GM12892 (cell line): ENCODE data around the gene DISP3.

Experiments
- POLR2A ChIP-seq: IDR thresholded peaks from 2 replicates; pipeline ENCODE4 v1.6.1; 2011; ENCODE audit warnings: low read depth, low read length, control low read depth
- POLR2AphosphoS5 ChIP-seq: IDR thresholded peaks from 2 replicates; pipeline ENCODE4 v1.6.1; 2011; ENCODE audit warnings: low read depth, low read length, control low read depth
- TAF1 ChIP-seq: IDR thresholded peaks from 2 replicates; pipeline ENCODE4 v1.6.1; 2011; ENCODE audit warnings: low read depth, mild to moderate bottlenecking, control low read depth, low read length, borderline replicate concordance

DNA sequence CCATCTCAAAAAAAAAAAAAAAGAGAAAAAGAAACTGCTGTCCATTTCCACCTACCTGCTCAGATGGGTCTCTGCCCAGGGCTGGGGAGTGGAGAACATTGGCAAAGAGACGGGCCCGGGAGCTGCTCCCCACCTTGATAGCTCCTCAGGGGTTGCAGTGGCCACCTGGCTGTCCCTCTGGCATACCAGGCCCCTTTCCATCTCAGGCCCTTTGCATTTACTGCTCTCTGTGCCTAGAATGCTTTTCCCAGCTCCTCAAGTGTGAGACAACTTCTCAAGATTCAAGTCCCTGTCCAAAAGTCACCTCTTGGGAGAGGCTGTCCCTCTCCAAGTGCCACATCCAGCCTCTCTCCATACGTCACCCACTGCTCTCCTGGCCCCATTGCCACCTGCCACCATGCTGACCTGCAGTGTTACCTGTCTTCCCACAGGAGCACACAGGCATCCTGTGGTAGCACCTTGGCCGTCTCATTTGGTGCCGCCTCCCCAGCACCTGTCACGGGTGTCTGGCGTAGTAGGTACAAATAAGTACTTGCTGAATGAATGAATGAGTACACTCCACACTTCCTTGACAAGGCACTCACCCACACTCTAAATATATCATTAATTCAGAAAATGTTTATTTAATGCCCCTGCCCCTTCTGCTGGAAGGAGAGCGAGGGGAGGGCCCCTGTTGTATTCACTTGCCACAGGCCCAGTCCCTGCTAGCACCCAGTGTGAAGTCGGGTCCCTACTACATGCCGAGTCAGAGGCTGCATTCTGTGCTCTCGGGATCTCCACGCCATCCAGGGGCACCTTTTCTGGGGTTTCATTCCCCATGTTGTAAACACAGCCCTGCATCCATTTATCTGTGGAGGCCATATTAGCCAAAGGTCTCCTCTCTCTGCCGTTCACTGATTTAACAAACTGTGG is 48.8 kb downstream of the DISP3 start:
- TF ChIP-seq POLR2A (no peak), POLR2AphosphoS5 (no peak), TAF1 (no peak)
